Panc1 (cell line): Measurements from ENCODE around the gene NFATC2. TPM values are rescaled to one million over a fixed set of nuclear protein-coding genes. Genes with fewer than 3 reads are reported as not detected.
A peak's percentile ranks its signal among the peaks of the same experiment; 100 is the strongest.

ENCODE experiments used
- ATAC-seq: fragments of 200-7000 bp; cut with Tn5 transposase; 2 replicates; pipeline ENCODE4 v1.9.1; 2020; ENCODE audit warnings: mild to moderate bottlenecking, moderate library complexity
- BruUV-seq: library from RNA; stranded (reverse); fragments of 400-500 nt; replicated peaks from 2 replicates; lab custom pipeline; 2021; lab: Mats Ljungman, UMichigan
- CTCF ChIA-PET: fragments of 300-600 bp; sonication (Branson Sonifier 250); formaldehyde crosslinking; loops from one replicate; lab custom pipeline; 2022; ENCODE audit warnings: antibody characterized with exemption; lab: Charles Lee
- POLR2A ChIA-PET: fragments of 300-600 bp; sonication (Branson Sonifier 250); formaldehyde crosslinking; loops from one replicate; lab custom pipeline; 2022; ENCODE audit warnings: antibody characterized with exemption; lab: Charles Lee
- DNase-seq: peaks from one replicate; pipeline ENCODE4 v3.0.0-alpha.2; 2010; ENCODE audit warnings: low read depth, low spot score
- H3K27ac ChIP-seq: 2 replicates; pipeline ENCODE4 v1.5.1; 2011; ENCODE audit warnings: mild to moderate bottlenecking, low read length, inconsistent platforms
- H3K27me3 ChIP-seq: fragments of 200-500 bp; sonication (Bioruptor generic); 2 replicates; pipeline ENCODE4 v1.6.0; 2014; ENCODE audit warnings: low read length, inconsistent platforms; ENCODE audit not compliant: control insufficient read depth, insufficient read depth
- H3K36me3 ChIP-seq: fragments of 200-500 bp; sonication (Bioruptor generic); 2 replicates; pipeline ENCODE4 v1.5.1; 2014; ENCODE audit warnings: inconsistent platforms, mild to moderate bottlenecking, low read length, moderate library complexity; ENCODE audit not compliant: control insufficient read depth, insufficient read depth
- H3K4me1 ChIP-seq: 2 replicates; pipeline ENCODE4 v1.5.1; 2011; ENCODE audit warnings: inconsistent platforms, mild to moderate bottlenecking, low read length, moderate library complexity; ENCODE audit not compliant: control insufficient read depth, insufficient read depth
- H3K4me3 ChIP-seq, 2 experiments: 2 replicates each; pipeline ENCODE4 v1.5.1; 2011 to 2012; ENCODE audit warnings: low read depth in 2 of 2, low read length in 2 of 2, mild to moderate bottlenecking in 2 of 2, inconsistent platforms in 1 of 2, moderate library complexity in 1 of 2
- H3K9me3 ChIP-seq: fragments of 200-500 bp; sonication (Bioruptor generic); 2 replicates; pipeline ENCODE4 v1.5.1; 2014; ENCODE audit warnings: low read depth, mild to moderate bottlenecking, inconsistent platforms, low read length, moderate library complexity; ENCODE audit not compliant: control insufficient read depth, insufficient read depth
- CTCF ChIP-seq: fragments of 450-650 bp; IDR thresholded peaks from 2 replicates; pipeline ENCODE4 v1.5.1; 2017; ENCODE audit warnings: mild to moderate bottlenecking
- POLR2AphosphoS5 ChIP-seq: IDR thresholded peaks from 2 replicates; pipeline ENCODE4 v1.6.1; 2012; ENCODE audit warnings: mild to moderate bottlenecking, low read depth, low read length, moderate library complexity
- SIN3A ChIP-seq: IDR thresholded peaks from 2 replicates; pipeline ENCODE4 v1.6.1; 2012; ENCODE audit warnings: low read depth, mild to moderate bottlenecking, low read length, moderate library complexity, borderline replicate concordance; ENCODE audit not compliant: insufficient read depth
- TCF7L2 ChIP-seq: IDR thresholded peaks from 2 replicates; pipeline ENCODE4 v1.6.1; 2011; ENCODE audit warnings: mild to moderate bottlenecking, low read depth, low read length, inconsistent platforms
- in situ Hi-C: cut with HindIII; loops from 2 replicates; pipeline ENCODE4 v1.10.0; 2016; ENCODE audit warnings: low sequenced_read_pairs, low pct_unique_long_range_greater_than_20kb
- intact Hi-C: fragments of 100-400 bp; cut with micrococcal nuclease; formaldehyde crosslinking; loops from one replicate; pipeline ENCODE4 v1.10.0; 2022; ENCODE audit not compliant: unreplicated experiment
- total RNA-seq: library from RNA; stranded (reverse); gene quantifications from one replicate; pipeline ENCODE4 v1.2.1, GENCODE V29; 2021; ENCODE audit not compliant: unreplicated experiment
- TF ChIP-seq, protein P1 (sequence below), 2 experiments: IDR thresholded peaks; 2 replicates each; pipeline ENCODE4 v1.6.1; 2011 to 2012; ENCODE audit warnings: low read depth in 2 of 2, control low read depth in 1 of 2, low read length in 1 of 2, mild to moderate bottlenecking in 1 of 2, moderate library complexity in 1 of 2; ENCODE audit not compliant: insufficient read depth in 1 of 2

NFATC2 gene
- total RNA-seq, 1 experiment from 2014 or later, result 10.6 TPM

GRCh38 chr20:51365670-51366069 lies 176.8 kb downstream of the NFATC2 start:
- CTCF ChIA-PET, result no interaction called here
- no peaks in the 10 kb centered on the region for H3K4me1 ChIP-seq
- H3K9me3 ChIP-seq, result peaks cover 8% of the 10 kb centered on the region; the same call in 1 of the 2 replicates
- intact Hi-C loops, result no loop called here
- no peaks in the 10 kb centered on the region for H3K27me3 ChIP-seq
- POLR2A ChIA-PET, result no interaction called here
- H3K36me3 ChIP-seq, result no peaks in the 10 kb centered on the region
- no peak for DNase-seq
- H3K4me3 ChIP-seq, result no peak overlapping the region
- no peak overlapping the region for H3K27ac ChIP-seq
- in situ Hi-C loops, result no loop called here
- BruUV-seq, result no TSS peak
- no peak for TF ChIP-seq POLR2AphosphoS5
- peak; percentile 13; the same call in 1 of the 2 replicates for ATAC-seq

DNA sequence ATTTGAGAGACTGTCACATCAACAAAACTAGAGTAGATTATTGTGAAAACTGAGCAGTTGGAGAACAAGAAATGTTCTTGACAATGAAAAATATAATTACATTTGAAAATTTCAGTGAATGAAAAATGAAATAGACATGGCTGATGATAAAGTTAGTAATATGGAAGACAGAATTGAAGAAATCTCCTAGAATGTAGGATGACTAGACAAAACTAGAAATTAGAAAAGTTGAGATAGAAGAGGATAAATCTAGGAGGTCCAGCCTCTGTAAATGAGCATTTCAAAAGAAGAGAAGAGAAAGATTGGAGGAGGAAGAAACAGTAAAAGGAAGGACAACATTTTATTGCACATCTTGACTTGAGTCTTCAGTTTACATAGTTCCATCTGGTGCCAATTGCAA lies 178.7 kb downstream of the NFATC2 start:
- Histone ChIP-seq H3K4me1 (no peaks in the 10 kb centered on the region), H3K36me3 (no peaks in the 10 kb centered on the region), H3K27me3 (no peaks in the 10 kb centered on the region), H3K9me3 (peaks cover 8% of the 10 kb centered on the region; the same call in 1 of the 2 replicates), H3K4me3 (no peak overlapping the region), H3K27ac (no peak overlapping the region)
- POLR2A ChIA-PET, result no interaction called here
- ATAC-seq, result no peak
- in situ Hi-C loops (no loop called here), intact Hi-C loops (no loop called here)
- no peak for DNase-seq
- no TSS peak for BruUV-seq
- CTCF ChIA-PET, result no interaction called here
- TF ChIP-seq POLR2AphosphoS5 (no peak), SIN3A (no peak), CTCF (no peak), TCF7L2 (no peak)
- TF ChIP-seq, protein P1, sequence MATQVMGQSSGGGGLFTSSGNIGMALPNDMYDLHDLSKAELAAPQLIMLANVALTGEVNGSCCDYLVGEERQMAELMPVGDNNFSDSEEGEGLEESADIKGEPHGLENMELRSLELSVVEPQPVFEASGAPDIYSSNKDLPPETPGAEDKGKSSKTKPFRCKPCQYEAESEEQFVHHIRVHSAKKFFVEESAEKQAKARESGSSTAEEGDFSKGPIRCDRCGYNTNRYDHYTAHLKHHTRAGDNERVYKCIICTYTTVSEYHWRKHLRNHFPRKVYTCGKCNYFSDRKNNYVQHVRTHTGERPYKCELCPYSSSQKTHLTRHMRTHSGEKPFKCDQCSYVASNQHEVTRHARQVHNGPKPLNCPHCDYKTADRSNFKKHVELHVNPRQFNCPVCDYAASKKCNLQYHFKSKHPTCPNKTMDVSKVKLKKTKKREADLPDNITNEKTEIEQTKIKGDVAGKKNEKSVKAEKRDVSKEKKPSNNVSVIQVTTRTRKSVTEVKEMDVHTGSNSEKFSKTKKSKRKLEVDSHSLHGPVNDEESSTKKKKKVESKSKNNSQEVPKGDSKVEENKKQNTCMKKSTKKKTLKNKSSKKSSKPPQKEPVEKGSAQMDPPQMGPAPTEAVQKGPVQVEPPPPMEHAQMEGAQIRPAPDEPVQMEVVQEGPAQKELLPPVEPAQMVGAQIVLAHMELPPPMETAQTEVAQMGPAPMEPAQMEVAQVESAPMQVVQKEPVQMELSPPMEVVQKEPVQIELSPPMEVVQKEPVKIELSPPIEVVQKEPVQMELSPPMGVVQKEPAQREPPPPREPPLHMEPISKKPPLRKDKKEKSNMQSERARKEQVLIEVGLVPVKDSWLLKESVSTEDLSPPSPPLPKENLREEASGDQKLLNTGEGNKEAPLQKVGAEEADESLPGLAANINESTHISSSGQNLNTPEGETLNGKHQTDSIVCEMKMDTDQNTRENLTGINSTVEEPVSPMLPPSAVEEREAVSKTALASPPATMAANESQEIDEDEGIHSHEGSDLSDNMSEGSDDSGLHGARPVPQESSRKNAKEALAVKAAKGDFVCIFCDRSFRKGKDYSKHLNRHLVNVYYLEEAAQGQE (IDR thresholded peaks at IDR 0.05; ENCODE audit: insufficient read depth in 1 of 2, low read depth in 2 of 2, low read length in 1 of 2), result no peak

DNA sequence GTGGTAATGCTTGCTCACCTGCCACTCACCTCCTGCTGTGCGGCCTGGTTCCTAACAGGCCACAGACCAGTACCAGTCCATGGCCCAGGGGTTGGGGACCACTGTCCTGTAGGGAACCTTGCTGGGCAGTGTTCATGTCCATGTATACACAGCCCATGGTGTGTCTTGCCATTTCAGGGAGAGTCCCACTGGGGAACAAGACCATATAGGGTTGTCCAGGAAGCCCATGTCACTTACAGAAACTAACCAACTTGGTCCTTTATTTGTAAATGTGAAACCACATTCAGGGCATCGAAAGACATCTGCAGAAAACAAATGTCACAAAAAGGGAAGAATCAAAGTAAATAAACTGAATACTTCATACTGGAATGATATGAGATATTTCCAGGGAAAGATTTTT lies 179.1 kb downstream of the NFATC2 start:
- CTCF ChIA-PET, result no interaction called here
- no peak overlapping the region for H3K27ac ChIP-seq
- in situ Hi-C loops (no loop called here), intact Hi-C loops (no loop called here)
- H3K27me3 ChIP-seq, result no peaks in the 10 kb centered on the region
- TF ChIP-seq TCF7L2, result no peak
- no peak for TF ChIP-seq POLR2AphosphoS5
- TF ChIP-seq CTCF, result no peak
- TF ChIP-seq, protein P1 (IDR thresholded peaks at IDR 0.05; ENCODE audit: insufficient read depth in 1 of 2, low read depth in 2 of 2, low read length in 1 of 2), result no peak
- no peak for TF ChIP-seq SIN3A
- H3K4me3 ChIP-seq, result no peak overlapping the region
- H3K9me3 ChIP-seq, result peaks cover 8% of the 10 kb centered on the region; the same call in 1 of the 2 replicates
- POLR2A ChIA-PET, result no interaction called here
- no peak for DNase-seq
- BruUV-seq, result no TSS peak
- no peaks in the 10 kb centered on the region for H3K36me3 ChIP-seq
- ATAC-seq, result no peak
- H3K4me1 ChIP-seq, result no peaks in the 10 kb centered on the region
